Spleen (tissue), 7 donors: ENCODE data around the gene RAD51B.

ENCODE experiments used
- CTCF ChIP-seq, 11 experiments: fragments of 200-600 bp in 7 of 11; fragments of 450-650 bp in 4 of 11; sonication (generic) in 4 of 11; IDR thresholded peaks in 8 of 11; conservative IDR thresholded peaks in 3 of 11; 1 replicate in 7 of 11; 2 replicates in 4 of 11; pipeline versions ENCODE4 v1.4.0 to v1.8.0; 2016 to 2021; ENCODE audit warnings: antibody characterized with exemption in 11 of 11, inconsistent platforms in 4 of 11, mild to moderate bottlenecking in 1 of 11
- POLR2A ChIP-seq, 3 donors: fragments of 450-650 bp; IDR thresholded peaks; one replicate each; pipeline ENCODE4 v1.5.1; 2017; ENCODE audit warnings: antibody characterized with exemption in 3 of 3, mild to moderate bottlenecking in 1 of 3
- POLR2AphosphoS5 ChIP-seq, 3 donors: sonication (generic); formaldehyde crosslinking; IDR thresholded peaks; one replicate each; pipeline ENCODE4 v1.5.1; 2017; ENCODE audit warnings: antibody characterized with exemption in 3 of 3
- donor health status: DM: no; HTN: no; CAD: no; lungs with moderate emphysema.
- donor health status: DM: no; HTN: no; CAD: no.
- donor health status: DM: no; HTN: no; CAD: no.

GRCh38 chr14:68167383-68168087, 348.0 kb downstream of the RAD51B start:
- TF ChIP-seq CTCF (IDR thresholded peaks at IDR 0.05 in 8 of 11, conservative IDR thresholded peaks at IDR 0.05 in 3 of 11) = no peak
- no peak for TF ChIP-seq POLR2AphosphoS5 (IDR thresholded peaks at IDR 0.05)
- no peak for TF ChIP-seq POLR2A (IDR thresholded peaks at IDR 0.05)
